T follicular helper cell (primary cell): ENCODE results near the gene NRARP.

Experiments used
- DNase-seq: peaks from one replicate; pipeline ENCODE4 v3.0.0-alpha.2; 2020; ENCODE audit warnings: low read depth

The NRARP gene

DNA sequence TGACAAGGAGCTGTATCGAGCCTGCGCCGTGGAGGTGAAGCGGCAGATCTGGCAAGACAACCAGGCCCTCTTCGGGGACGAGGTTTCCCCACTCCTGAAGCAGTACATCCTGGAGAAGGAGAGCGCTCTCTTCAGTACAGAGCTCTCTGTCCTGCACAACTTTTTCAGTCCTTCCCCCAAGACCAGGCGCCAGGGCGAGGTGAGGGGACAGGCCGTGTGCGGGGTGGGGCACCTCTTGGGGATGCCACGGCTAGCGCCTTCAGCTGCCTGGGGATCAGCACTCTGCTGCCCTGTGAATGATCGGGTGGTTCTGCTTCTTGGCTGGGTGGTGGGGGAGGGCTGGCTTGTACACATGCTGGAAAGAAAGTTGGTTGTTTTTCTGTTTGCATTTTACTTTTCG, 45.2 kb downstream of the NRARP start:
- no peak for DNase-seq

GRCh38 chr9:137256362-137256761, 45.7 kb downstream of the NRARP start:
- no peak for DNase-seq

GRCh38 chr9:137255448-137256114, 46.5 kb downstream of the NRARP start:
- no peak for DNase-seq

GRCh38 chr9:137254624-137255447, 47.2 kb downstream of the NRARP start, which contains the start of gene NELFB:
TSS of gene NELFB (plus strand) at chr9:137255327.
- peak; percentile 93 for DNase-seq

GRCh38 chr9:137253717-137254623, 48.1 kb downstream of the NRARP start:
- DNase-seq: no peak

GRCh38 chr9:137252555-137253506, 49.2 kb downstream of the NRARP start:
- DNase-seq: no peak

- no peak for DNase-seq
These were observed 50.4 kb downstream of the NRARP start for GRCh38 chr9:137251490-137252268.

GRCh38 chr9:137251194-137251461, 50.9 kb downstream of the NRARP start, which contains the start of gene STPG3:
TSS of gene STPG3 (plus strand) at chr9:137251286. CDS start at chr9:137251287, 1 bp downstream.
- DNase-seq: no peak

GRCh38 chr9:137250329-137251193, 51.5 kb downstream of the NRARP start:
- no peak for DNase-seq
